ENCODE data around the gene SLC5A3.

SLC5A3 gene

GRCh38 chr21:34100790-34101189 is 27.4 kb downstream of the SLC5A3 start:
- DNase-seq (ENCODE audit: low read depth), result peak; percentile 36

GRCh38 chr21:34105947-34106541 is 32.7 kb downstream of the SLC5A3 start:
- DNase-seq (ENCODE audit: low read depth), result no peak

- no peak for DNase-seq (ENCODE audit: low read depth)
These were observed 34.2 kb downstream of the SLC5A3 start for GRCh38 chr21:34107606-34108005.

GRCh38 chr21:34109075-34109474 is 35.7 kb downstream of the SLC5A3 start:
- DNase-seq (ENCODE audit: low read depth), result no peak

- DNase-seq (ENCODE audit: low read depth), result no peak
These were observed 37.3 kb downstream of the SLC5A3 start for GRCh38 chr21:34110594-34111202.

- DNase-seq (ENCODE audit: low read depth), result no peak
These were observed 39.1 kb downstream of the SLC5A3 start for GRCh38 chr21:34112316-34113033.

GRCh38 chr21:34113842-34114241 is 40.5 kb downstream of the SLC5A3 start:
- no peak for DNase-seq (ENCODE audit: low read depth)

- no peak for DNase-seq (ENCODE audit: low read depth)
These were observed 41.8 kb downstream of the SLC5A3 start for GRCh38 chr21:34115160-34115559.

GRCh38 chr21:34116569-34116968 is 43.2 kb downstream of the SLC5A3 start:
- no peak for DNase-seq (ENCODE audit: low read depth)

- no peak for DNase-seq (ENCODE audit: low read depth)
These were observed 47.5 kb downstream of the SLC5A3 start for GRCh38 chr21:34120867-34121266.

- DNase-seq (ENCODE audit: low read depth), result no peak
These were observed 48.7 kb downstream of the SLC5A3 start for GRCh38 chr21:34122047-34122446.
